Activated gamma-delta T cell (primary cell): ENCODE results near the gene TNKS1BP1.

ENCODE experiments used
- DNase-seq: peaks from one replicate; lab custom pipeline; 2025; lab: John Stamatoyannopoulos, UW

The TNKS1BP1 gene

DNA sequence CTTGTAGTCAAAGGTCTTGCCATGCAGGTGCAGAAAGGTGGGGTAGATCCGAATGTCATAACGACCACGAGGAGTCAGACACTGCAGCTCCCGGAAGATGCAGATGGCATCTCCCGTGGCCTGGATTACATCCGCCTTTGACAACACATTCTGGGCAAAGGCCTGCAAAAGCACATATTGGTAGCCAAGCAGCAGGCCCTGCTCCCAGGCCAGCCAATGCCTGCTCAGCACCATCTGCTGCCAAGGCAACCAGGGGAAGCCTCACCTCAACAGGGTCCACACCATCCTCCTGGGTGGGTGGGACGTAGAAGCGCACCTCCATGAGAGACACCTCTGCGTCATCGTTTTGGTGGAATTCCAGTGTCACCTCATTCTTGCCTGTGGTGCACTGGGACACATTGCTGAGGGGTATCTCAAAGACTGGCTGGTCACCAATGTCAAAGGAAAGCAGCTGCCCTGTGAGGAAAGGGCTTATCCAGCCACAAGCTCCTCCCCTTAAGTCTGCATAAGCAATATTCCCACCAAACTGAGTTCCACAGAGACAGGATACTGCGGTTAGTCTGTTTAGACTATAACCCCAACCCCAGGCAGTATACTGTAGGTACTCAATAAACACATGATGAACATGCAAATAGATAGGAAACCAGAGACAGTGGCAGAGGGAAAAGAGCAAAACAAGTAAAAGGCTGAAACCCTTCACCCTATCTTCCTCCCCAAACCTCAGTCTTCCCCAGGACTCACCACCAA lies 8.1 kb upstream of the TNKS1BP1 start:
- DNase-seq = no peak

DNA sequence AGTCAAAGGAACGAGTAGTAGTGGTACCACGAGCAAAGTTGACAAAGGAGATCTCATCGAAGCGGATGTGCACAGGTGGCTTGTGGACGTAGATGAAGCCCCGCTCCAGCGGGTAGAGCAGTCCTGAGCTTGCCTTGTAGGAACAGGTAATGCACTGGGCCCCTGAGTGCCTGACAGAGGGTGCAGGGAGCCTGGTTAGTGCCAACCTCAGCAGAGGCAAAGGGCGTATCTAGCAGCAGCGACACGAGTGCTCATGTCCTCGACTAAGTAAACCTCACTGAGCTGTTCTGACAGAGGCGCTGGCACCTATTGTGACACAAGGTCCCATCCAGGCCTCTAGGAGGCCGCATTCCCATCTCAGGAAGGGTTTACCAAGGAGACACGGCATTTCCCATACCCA lies 7.0 kb upstream of the TNKS1BP1 start:
- no peak for DNase-seq

DNA sequence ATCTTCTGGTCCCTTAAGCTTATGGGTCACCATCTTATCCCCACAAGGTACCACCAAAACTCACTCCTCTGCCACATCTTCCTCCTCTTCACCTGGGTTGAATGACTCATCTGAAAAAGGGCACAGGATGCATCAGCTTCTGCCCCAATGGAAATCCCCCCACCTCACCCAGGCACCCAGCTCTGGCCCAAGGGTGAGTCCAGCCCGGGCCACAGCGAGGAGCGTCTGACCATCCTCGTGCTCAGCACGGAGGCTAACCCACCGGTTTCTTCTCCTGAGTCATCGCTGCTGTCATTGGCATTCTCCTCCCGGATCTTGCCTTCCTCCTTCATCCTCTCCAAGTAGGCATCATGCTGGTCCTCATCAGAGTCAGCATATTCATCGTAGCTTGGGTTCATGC lies 5.3 kb upstream of the TNKS1BP1 start:
- no peak for DNase-seq

DNA sequence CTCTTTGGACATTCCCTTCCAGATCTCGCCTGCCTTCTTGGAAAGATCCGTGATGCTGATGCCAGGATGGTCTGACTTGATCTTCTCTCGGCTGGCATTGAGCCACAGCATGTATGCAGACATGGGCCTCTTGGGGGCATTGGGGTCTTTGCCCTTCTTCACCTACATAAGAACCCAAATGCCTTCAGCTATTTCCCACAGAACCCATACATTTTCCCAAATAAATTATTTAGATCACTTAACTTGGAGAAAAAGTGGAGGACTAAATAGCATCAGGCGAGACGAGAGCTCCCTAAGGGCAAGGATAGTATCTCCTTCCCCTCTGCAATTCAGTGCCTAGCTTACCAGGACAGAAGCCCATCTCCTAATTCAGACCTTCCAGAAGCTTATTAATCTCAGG lies 3.0 kb upstream of the TNKS1BP1 start:
- DNase-seq = no peak

DNA sequence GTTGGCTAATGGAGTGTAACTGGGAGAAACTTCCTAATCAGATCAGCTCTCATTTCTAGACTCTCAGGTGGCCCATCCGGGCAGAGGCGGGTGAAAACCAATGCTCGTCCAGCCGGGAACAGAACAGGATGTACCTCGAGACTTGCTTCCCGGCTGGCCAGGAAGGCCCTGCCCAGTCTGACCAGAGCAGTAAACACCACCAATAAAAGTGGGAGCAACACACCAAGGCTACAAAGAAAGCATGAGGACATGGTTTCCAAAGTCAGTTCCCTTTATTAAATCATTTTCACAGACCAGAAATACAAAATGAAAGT lies 940 bp upstream of the TNKS1BP1 start:
- DNase-seq = no peak

DNA sequence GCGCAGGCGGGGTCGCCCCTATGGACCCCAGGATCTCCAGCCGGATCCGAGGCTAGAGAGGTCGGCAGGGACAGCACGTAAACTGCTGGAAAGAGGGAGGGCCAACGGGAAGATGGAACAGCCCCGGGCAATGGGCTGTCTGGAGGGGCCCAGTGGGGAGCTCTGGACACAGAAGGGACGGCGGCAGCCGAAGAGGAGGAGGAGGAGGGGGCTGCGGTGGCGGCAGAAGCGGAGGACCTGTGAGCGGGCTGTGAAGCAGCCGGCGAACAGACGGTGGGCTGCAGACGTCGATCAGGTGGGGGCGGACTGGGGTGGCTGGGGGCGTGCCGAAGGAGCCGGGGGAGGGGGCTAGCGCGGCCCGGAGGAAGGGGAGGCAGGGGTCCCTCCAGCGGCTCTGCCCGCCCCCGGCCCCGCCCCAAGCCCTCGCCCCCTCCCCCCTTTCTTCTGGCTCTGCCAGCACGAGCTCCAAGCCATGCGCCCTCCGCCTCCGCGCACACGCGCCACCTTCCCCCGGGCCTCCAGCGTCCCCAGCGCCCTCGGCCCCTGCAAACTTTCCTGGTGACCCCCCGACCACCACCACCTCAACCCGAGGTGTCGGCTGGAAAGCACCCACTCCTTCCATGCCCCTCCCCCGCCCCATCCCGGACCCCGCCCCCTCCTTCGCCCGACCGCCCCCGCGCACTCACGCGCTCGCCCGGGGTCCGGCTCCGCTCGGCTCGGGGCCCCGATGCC lies 432 bp downstream of the TNKS1BP1 start:
- no peak for DNase-seq

DNA sequence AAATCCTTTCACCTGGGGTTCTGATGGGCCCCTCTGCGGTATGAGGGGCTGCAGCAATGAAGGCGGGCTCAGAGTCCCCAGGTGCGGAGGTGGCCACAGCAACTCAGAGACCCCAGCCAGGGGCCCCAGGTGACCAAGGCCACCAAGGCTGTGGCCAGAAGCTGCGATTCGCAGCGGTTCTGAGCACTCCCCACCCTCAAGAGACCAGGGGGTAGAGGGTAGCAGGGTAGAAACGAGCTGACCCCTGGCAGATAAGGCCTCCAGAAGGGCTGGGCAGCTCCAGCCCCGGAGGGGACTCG lies 948 bp downstream of the TNKS1BP1 start:
- no peak for DNase-seq

DNA sequence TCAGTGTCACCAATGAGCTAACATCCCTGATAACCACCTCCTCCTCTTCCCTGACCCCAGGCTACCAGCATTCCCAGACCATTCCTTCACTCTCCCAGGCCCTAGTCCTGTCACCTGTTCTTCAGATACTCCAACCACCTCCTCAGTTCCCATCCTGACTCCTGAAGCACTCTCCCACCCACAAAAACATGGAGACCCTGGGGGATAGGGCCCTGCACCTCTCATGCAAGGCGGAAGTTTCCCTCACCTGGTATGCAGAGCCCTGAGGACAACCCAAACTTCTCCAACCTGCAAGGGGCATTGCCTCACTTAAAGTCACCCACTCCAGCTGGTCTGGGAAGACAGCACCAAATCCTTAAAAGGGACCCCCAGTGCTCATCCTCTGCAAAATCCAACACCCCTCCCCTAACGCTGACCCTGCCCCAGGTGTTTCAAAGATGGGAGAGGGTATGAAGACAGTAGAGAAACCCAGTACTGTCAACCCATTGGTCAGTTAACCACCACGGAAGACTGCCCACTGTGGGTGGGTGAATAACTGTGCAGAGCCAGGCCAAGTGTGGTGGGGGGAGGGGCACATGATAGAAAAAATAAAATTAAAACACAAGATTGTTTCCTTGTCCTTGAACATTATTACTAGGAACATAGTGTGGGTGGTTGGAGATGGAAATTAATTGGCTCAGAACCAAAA lies 1.4 kb downstream of the TNKS1BP1 start:
- DNase-seq = no peak

DNA sequence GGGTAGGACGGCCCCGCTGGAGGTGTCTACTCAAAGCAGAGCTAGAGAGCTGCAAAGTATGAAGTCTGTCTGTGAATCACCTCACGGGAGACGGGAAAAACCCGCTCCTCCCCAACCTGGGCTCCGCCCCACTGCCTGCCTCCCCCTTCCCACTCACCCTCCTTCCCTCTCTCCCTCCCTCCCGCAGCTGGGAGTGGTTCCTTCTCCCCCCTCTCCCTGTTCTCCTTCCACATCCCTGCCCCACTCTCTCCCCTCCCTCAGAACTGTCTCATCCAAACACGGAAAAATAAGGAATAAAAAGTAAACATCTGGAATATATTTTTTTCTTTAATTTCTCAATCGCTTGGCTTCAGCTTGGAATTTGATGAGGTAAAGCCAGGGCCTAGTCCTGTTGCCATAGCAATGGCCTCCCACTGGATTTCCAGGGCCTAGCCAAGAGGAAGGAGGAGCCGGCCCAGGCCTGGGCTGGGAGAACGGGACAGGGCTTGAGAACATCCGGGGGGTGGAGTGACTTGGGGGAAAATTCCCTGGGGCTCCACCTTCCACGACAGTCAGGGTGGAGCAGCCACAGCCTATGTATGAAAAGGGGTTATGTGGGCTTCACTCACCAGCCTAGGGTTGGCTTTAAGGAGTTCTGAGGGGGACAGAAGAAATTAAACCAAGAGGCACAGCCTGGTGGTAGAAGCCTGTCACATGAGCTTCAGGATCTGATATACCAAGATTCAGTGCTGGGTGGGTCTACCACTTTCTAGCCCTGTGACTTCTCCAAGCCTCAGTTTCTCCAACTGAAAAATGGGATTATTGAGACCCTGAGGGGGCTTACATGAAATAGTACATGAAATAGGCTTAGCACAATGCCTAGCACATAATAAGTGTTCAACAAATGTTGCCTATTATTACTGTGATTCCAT lies 2.2 kb downstream of the TNKS1BP1 start:
- no peak for DNase-seq

DNA sequence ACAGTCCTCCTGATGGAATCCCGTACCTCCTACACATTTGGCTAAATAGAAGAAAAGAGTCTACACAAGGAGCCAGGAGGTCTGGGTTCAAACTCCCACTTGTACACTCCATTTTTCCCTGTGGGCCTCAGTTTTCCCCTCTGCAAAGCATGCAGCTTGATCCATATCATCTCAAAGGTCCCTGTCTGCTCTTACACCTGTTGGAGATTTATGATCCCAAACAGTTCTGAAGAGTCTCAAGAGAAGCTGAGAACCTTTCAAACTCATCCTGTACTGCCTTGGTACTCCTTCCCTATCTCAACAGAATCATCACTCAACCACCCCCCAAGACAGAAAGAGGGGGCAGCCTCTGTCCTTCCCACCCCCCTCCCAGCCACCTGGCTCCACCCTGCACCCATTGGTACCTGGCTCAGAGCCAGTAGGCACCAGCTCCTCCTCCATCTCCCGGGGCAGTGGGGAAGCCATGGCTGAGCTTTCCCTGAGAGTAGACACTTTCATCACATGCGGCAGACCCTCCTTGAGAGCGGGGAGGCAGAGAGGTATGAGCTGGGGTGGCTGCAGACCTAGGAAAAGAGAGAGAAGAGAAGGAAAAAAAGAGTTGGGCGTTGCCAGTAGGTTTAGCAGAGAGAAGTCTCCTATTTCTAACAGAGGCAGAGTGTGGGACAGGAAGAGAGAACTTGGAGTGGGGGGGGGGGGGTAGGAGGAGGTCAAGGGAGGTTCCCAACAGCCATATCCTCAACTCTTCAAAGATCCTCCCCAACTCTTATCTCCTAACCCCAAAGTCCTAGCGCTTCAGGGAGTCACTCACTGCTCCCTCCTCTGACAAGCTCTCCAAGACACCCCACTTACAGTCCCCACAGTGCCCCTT lies 3.1 kb downstream of the TNKS1BP1 start:
- no peak for DNase-seq

DNA sequence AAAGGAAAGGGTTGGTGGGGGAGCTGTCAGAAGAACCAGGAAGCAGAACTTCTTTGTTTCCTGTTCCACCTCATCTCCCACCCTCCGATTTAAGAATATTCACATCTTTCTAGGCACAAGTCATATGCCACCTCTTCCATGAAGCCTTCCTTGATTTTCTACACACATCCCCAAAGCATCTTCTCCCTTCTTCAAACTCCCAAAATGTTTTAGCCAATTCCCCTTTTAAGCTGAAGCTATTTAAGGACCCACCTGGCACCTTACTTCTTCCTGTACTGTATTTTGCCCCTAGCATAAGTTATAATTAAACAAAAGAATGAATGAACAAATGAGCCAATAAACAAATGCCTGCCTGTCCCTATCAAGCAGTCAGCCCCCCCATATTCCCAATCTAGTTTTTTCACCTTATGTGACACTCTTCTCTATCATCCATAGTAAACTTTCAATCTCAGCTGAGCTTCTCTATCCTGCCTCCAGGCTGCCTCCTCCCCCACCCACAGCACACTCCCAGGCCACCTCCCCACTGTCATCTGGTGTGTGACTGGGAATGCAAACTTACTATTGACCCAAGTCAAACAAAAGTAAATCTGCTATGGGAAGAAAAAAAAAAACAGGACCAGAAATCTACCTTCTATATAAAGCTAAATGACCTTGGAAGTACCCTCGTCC lies 3.9 kb downstream of the TNKS1BP1 start:
- DNase-seq = no peak

DNA sequence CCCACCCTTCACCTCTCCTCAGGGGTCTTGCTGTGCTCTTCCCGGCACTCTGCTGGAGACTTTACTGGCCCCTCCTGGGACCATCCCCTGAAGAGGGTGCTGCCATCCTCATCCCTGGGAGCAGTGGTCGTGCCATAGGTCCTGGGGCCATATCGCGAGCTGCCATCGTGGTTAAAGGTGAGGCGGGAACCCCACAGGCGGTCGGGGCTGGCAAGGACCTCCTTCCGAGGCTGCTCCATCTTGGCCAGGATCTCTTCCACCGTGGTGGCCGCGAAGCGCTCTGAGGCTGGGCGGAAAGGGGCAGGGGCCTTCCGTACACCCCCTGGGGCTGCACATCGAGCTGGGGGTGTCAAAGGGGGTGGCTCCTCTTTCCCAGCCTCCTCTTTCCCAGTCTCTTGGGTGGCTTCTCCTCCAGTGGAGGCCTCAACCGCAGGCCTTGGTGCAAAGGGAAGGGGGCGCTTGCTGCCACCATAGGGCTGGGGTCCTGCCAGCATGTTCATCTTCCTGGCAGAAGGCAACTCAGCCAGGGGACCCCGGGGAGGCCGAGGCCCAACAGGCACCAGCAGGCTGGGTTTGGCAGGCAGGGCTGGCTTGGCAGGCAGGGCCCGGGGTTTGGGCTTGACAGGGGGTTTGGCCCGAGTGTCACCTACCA lies 4.6 kb downstream of the TNKS1BP1 start:
- DNase-seq = no peak

DNA sequence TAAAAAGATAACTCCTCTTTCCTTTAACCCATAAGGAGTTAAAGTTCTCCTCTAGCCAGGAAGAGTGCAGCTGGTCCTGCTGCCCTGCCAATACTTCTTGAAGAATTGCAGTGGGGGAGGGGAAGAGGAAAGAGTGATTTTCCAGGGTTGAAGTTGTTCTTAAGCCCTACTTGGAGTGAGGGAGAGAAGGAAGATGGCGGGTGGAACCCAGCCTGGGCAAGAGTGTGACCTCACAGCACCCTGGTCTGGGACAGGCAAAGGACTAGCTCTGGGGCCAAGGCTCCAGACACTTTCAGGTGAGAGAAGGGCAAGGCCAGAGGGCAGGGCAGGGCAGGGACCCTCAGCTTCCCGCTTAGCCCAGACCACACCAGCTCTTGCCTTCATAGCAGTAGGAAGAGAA lies 6.6 kb downstream of the TNKS1BP1 start:
- DNase-seq = no peak

DNA sequence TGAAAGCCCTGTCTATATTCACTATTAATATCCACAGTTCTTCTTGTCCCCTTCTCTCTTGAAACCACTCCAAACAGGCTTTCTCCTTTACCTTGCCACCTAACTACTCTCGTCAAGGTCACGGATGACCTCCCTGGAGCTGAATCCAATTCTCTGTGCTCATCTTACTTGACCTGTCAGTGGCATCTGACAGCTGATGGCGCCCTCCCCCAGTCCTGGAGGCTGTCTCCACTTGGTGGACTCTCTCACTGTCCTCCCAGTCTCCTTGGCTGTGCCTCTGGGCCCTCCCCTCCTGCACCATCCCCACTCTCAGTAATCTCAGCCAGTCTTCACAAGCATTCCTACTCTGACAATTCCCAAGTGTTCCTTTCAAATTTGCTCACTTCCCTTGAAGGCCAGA lies 8.7 kb downstream of the TNKS1BP1 start:
- no peak for DNase-seq

DNA sequence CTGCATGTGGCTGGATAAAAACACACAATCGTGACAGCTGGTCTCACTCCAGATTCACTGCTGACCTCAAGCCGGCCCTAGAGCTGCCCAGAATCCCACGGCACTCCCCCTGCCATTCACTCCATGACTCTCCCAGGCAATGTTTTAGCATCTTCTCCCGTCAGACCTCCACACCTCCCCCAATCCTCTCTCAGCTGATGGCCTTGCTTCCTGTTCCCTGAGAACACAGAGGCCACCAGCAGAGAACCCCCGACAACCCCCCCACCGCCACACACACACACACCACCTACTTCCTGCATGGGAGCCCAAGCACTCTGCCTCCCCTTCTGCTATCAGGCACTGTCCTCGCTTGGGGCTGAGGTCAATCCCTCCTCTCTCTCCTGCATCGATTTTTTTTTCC lies 9.3 kb downstream of the TNKS1BP1 start:
- DNase-seq = no peak

DNA sequence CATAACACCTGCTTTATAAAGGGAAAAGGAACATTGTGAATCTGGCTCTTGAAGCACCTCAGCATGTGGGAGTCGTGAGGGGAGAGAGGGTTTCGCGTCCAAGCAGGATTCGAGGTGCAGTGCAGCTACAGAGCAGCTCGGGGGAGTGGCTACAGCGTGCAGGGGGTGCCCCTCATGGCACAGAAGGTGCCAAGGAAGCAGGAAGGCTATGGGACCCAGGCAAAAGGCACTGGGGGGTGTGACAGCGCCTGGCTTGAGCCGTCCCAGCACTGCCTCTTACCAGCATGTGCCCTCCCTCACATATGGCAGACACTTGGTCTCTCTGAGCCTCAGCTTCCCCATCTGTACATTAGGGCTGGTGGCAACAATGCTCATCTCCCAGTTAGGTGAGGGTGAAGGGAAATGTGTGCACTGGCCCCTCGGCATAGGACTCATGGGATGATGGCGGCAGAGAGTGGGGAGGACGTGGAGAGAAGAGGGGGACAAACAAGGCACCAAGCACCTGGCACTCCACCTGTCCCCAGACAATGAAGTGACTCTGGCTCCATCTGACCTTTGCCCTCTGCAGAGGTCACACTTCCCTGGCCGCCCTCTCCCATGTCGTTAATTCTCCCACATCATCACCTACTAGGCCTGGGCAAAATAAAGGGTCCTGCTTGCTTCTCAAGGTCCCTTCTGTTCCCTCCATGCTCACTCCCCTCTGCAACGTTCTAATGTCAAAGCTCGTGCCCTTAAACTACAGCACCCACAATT lies 10.4 kb downstream of the TNKS1BP1 start:
- no peak for DNase-seq

DNA sequence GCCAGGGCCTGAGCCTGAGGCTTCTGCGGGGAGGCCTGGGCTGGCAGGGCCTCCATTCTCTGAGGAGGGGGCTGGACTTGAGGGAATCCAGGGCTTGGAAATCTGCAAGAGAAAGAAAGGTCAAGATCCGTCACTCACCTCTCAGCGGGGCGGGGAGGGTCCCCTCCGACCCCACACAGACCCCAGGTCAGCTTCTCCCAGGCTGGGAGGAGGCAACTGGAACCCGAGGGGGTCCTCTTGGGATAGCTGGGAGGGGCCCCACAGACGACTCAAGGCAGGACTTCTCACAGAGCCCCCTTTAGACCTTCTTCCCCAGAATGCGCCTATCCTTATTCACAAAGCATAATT lies 11.0 kb downstream of the TNKS1BP1 start:
- no peak for DNase-seq

DNA sequence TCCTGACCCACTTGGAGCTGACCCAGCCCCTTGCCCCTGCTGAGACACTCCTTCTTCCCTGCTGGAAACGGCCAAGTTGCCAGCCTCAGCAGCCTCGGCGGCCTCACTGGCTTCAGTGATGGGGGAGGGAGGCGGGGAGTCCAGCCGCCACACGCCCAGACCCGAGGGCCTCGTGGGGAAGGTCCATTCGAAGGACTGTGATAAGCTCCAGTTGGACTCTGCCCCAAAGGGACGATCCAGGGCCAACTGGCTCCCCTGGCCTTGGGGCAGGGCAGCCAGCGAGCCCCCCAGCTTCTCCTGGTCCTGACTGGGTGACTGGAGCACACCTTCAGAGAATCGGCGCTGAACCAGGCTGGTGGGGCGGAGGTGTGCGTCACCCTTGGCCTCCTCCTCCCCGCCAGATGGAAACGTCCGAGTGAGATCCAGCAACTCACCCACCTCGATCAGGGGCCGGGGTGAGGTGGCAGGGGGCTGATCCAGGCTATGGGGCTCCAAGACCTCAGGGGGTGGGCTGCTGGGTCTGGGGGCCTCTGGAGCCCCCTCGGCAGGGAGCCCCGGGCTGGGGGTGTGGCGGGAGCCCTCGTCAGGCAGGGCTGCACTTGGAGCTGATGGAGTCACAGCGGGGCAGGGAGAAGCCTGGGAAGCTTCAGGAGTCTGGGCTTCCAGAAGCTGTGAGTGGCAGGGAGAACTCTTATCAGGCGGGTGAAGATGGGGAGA lies 11.5 kb downstream of the TNKS1BP1 start:
- DNase-seq = no peak

DNA sequence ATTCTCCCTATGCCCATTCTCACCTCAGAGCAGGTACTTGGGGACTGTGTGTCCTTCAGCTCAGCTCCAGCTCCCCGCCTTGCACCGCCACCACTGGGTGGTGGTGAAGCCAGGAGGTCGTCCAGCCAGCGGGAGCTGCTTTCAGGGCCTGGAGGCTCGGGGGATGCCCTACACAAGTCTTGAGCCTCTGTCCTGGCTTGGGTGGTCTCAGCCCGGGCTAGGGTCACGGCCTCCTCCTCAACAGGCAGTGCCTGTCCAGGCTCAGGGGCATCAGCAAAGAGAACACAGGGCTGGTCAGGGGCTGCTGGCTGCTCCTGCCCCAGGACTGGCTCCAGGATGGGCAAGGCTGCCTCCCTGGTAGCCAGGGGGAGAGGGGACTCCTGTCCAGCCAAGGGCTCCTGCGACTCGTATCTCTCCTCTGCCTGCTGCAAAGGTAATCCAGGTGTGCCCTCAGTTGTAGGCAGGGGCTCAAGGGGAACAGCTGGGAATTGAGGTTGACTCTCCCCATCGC lies 12.2 kb downstream of the TNKS1BP1 start:
- DNase-seq = no peak
